Heart left ventricle (tissue), 16 donors: ENCODE data around the gene TLL1. TPM values are rescaled to one million over a fixed set of nuclear protein-coding genes. Genes with fewer than 3 reads are reported as not detected.

Source experiments
- ATAC-seq, 4 donors: fragments of 200-7000 bp; cut with Tn5 transposase; one replicate each; pipeline ENCODE4 v1.9.1; 2020 to 2022; ENCODE audit warnings: moderate library complexity in 4 of 4, mild to moderate bottlenecking in 3 of 4, moderate number of reproducible peaks in 1 of 4
- DNase-seq, 5 donors: peaks; one replicate each; pipeline ENCODE4 v3.0.0-alpha.2; 2020
- H3K27ac ChIP-seq, 12 donors: fragments of 200-600 bp; sonication (generic) in 4 of 12; one replicate each; pipeline versions ENCODE4 v1.5.0 to v1.8.0; 2016 to 2022; ENCODE audit warnings: mild to moderate bottlenecking in 2 of 12
- H3K27me3 ChIP-seq, 9 donors: fragments of 200-600 bp; sonication (generic) in 2 of 9; one replicate each; pipeline versions ENCODE4 v1.5.1 to v1.8.0; 2016 to 2022; ENCODE audit warnings: mild to moderate bottlenecking in 3 of 9
- H3K36me3 ChIP-seq, 9 donors: fragments of 200-600 bp; sonication (generic) in 2 of 9; one replicate each; pipeline versions ENCODE4 v1.5.0 to v1.8.0; 2018 to 2022; ENCODE audit warnings: mild to moderate bottlenecking in 2 of 9
- H3K4me1 ChIP-seq, 12 donors: fragments of 200-600 bp; sonication (generic) in 4 of 12; one replicate each; pipeline versions ENCODE4 v1.5.0 to v1.8.0; 2016 to 2022; ENCODE audit warnings: mild to moderate bottlenecking in 3 of 12
- H3K4me3 ChIP-seq, 12 donors: fragments of 200-600 bp; sonication (generic) in 4 of 12; one replicate each; pipeline versions ENCODE4 v1.5.0 to v1.8.0; 2017 to 2022; ENCODE audit warnings: mild to moderate bottlenecking in 9 of 12, moderate library complexity in 4 of 12
- H3K9me3 ChIP-seq, 12 donors: fragments of 200-600 bp; sonication (generic) in 4 of 12; one replicate each; pipeline versions ENCODE4 v1.5.0 to v1.8.0; 2016 to 2022; ENCODE audit warnings: mild to moderate bottlenecking in 1 of 12
- POLR2A ChIP-seq, 2 donors: fragments of 450-650 bp; IDR thresholded peaks; one replicate each; pipeline ENCODE4 v1.6.1; 2017; ENCODE audit warnings: antibody characterized with exemption in 2 of 2, mild to moderate bottlenecking in 2 of 2, moderate library complexity in 2 of 2
- WGBS, 4 donors: extraction: QIAGEN DNeasy Blood & Tissue Kit in 2 of 4; methylation state at CpG; one replicate each; pipeline versions ENCODE4 v1.1.5 to v1.1.7; 2013 to 2018; 5-methylcytosine and 5-hydroxymethylcytosine counted together
- intact Hi-C, 10 donors: fragments of 100-400 bp; cut with DNase I; formaldehyde crosslinking; loops; one replicate each; pipeline versions ENCODE4 v1.11.1 to v1.14.2; 2022
- polyA plus RNA-seq, 2 donors: library from polyadenylated mRNA; stranded (reverse); fragments of 200-250 nt; gene quantifications; one replicate each; pipeline ENCODE4 v1.2.3, GENCODE V29; 2013
- total RNA-seq, 9 donors: library from RNA; depleted of rRNA in 2 of 9; stranded (reverse); fragments of >200 nt in 2 of 9; fragmentation: NEBNext Ultra II Directional in 3 of 9; extraction: Animal tissue kit (Norgen Biotek cat#: 25700) in 3 of 9; gene quantifications; one replicate each; pipeline versions ENCODE4 v1.1.0 to v1.2.4, GENCODE V29; 2016 to 2023
- TF ChIP-seq, protein P1 (sequence below), 12 donors: fragments of 200-600 bp; sonication (generic) in 4 of 12; IDR thresholded peaks; one replicate each; pipeline versions ENCODE4 v1.5.0 to v1.8.0; 2018 to 2022; ENCODE audit warnings: antibody characterized with exemption in 12 of 12, mild to moderate bottlenecking in 5 of 12
- donor health status: ischemic (EF 13 %, LVEDD 7.1; RV severe dilation, severe dysfunction).
- donor health status: healthy with polysubstance abuse.
- donor health status: DM: no; HTN: yes; CAD: no.
- donor health status: DM: no; HTN: no; CAD: no.
- donor health status: ischemic (EF 25% LVEDD 6.9; RV normal size, moderate dysfunction).
- donor health status: ischemic (EF 25% LVEDD 5.7; RV mildly dilated, moderate dysfunction).
- donor health status: healthy.
- donor health status: DM: yes; HTN: yes; CAD: no.
- donor health status: ischemic (EF 35%, LVEDD 5.7; RV mildly dilated, moderate dysfunction).
- donor health status: nonischemic (EF 11% LVEDD 7.7; RV severe dilation, severe dysfunction).
- donor health status: DM: yes; HTN: yes; CAD: no.
- donor health status: PGD.
- donor health status: ischemic (EF 29% LVEDD 5.4; RV normal size, mild dysfunction).
- donor health status: nonischemic (EF 23%, LVEDD 6.1; RV moderate dilation, normal function).

Gene TLL1
- total and polyA plus RNA-seq, 11 donors, result 0.08 to 4.5 (median 1.2) TPM

DNA sequence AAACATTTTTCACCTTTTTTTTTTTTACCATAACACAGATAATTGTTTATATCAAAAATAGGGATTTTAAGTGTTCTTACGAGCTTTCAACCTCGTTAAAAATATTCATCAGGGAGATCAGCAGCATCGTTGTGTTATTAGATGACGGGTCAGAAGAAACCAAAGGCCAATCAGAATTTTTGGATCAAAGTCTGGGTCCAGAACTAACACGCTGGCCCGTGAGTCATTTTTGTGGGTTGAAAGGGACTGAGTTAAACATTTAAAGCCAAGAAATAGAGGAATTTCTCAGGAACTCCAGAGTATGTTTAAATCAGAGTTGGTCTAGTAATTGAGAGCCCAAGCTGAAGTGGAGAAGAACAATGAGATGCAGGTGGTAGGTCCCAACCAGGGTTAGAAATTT is 170.8 kb downstream of the TLL1 start:
- DNase-seq (no peak), ATAC-seq (no peak)
- Histone ChIP-seq H3K27ac (peak overlapping the region in 1 of 12 donors; percentile 58), H3K9me3 (no peaks in the 10 kb centered on the region), H3K4me1 (no peaks in the 10 kb centered on the region), H3K4me3 (no peak overlapping the region), H3K36me3 (no peaks in the 10 kb centered on the region), H3K27me3 (no peaks in the 10 kb centered on the region)
- intact Hi-C loops, result no loop called here
- WGBS, 4 donors, result 90 to 93% (median 92%) methylated on average over 6 of the region's 6 CpGs
- TF ChIP-seq, protein P1, sequence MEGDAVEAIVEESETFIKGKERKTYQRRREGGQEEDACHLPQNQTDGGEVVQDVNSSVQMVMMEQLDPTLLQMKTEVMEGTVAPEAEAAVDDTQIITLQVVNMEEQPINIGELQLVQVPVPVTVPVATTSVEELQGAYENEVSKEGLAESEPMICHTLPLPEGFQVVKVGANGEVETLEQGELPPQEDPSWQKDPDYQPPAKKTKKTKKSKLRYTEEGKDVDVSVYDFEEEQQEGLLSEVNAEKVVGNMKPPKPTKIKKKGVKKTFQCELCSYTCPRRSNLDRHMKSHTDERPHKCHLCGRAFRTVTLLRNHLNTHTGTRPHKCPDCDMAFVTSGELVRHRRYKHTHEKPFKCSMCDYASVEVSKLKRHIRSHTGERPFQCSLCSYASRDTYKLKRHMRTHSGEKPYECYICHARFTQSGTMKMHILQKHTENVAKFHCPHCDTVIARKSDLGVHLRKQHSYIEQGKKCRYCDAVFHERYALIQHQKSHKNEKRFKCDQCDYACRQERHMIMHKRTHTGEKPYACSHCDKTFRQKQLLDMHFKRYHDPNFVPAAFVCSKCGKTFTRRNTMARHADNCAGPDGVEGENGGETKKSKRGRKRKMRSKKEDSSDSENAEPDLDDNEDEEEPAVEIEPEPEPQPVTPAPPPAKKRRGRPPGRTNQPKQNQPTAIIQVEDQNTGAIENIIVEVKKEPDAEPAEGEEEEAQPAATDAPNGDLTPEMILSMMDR (IDR thresholded peaks at IDR 0.05), result no peak
- TF ChIP-seq POLR2A (IDR thresholded peaks at IDR 0.05), result no peak

DNA sequence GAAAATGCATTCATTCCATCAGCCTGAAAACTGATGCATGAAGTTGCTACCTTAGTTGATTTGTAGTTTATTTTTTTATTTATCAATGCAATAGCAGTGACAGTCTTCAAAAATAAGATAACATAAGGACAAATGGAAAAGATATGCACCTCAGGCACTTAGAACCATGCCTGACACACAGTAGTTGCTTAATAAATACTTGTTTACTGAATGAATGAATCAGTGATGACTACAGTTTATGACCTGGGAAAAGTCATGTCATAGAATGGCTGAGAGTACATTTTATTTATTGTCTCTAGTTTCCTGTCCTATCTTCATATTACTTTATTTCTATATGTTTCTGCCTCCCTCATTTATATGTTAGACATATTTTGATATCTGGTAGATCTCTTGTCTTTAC is 171.8 kb downstream of the TLL1 start:
- intact Hi-C loops, result no loop called here
- no peak overlapping the region for H3K27ac ChIP-seq
- DNase-seq, result no peak
- ATAC-seq, result no peak
- H3K9me3 ChIP-seq, result no peaks in the 10 kb centered on the region
- H3K36me3 ChIP-seq, result no peaks in the 10 kb centered on the region
- no peaks in the 10 kb centered on the region for H3K4me1 ChIP-seq
- no peaks in the 10 kb centered on the region for H3K27me3 ChIP-seq
- no peak overlapping the region for H3K4me3 ChIP-seq
- TF ChIP-seq, protein P1 (IDR thresholded peaks at IDR 0.05), result no peak
- TF ChIP-seq POLR2A (IDR thresholded peaks at IDR 0.05), result no peak

DNA sequence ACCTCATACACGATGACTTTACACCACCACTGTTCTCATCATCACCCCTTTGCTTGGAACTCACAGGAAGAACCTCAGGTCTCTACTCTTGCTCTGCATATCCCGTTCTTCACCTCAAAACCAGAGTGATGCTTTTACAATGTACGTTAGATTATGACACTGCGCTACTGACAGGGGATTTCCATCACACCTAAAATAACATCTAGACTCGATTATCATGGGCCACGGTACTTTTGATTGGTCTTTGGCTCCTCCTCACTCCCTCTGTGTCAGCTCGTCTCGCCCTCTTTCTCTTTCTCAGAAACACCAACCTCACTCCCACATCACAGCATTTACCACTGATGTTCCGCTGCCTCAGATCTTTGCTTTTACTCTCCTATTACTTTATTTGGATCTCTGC is 172.4 kb downstream of the TLL1 start:
- 79 to 81% (median 80%) methylated on average over 9 of the region's 9 CpGs for WGBS, 4 donors
- Histone ChIP-seq H3K9me3 (no peaks in the 10 kb centered on the region), H3K4me1 (no peaks in the 10 kb centered on the region), H3K27me3 (no peaks in the 10 kb centered on the region), H3K4me3 (no peak overlapping the region), H3K27ac (no peak overlapping the region), H3K36me3 (no peaks in the 10 kb centered on the region)
- TF ChIP-seq, protein P1 (IDR thresholded peaks at IDR 0.05), result no peak
- no peak for TF ChIP-seq POLR2A (IDR thresholded peaks at IDR 0.05)
- intact Hi-C loops, result no loop called here
- DNase-seq, result no peak
- no peak for ATAC-seq

DNA sequence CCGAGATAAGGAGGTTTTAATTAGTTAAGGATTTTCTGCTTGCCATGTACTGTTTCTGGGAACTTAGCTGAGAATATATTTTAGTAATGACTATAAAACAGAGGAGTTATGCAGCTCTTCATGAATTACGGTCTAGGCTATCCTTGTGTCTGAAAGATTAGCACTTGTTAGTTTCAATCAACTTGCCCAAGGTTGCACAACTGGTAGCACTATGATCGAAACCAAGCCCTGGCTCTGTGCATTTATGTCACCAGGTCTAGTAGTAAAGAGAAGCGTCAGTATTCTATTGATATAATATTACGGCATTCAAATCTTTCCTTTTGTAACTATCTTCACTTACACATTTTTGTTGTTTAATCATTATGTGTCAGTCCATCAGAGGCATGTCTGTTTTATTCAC is 176.0 kb downstream of the TLL1 start:
- TF ChIP-seq, protein P1 (IDR thresholded peaks at IDR 0.05), result no peak
- no peak for TF ChIP-seq POLR2A (IDR thresholded peaks at IDR 0.05)
- Histone ChIP-seq H3K4me1 (no peaks in the 10 kb centered on the region), H3K9me3 (no peaks in the 10 kb centered on the region), H3K27ac (no peak overlapping the region), H3K36me3 (no peaks in the 10 kb centered on the region), H3K27me3 (no peaks in the 10 kb centered on the region), H3K4me3 (no peak overlapping the region)
- intact Hi-C loops, result no loop called here
- no peak for ATAC-seq
- 89% methylated on average over 5 of the region's 5 CpGs for WGBS, 4 donors
- DNase-seq, result no peak
